OCI-LY1 (cell line): ENCODE data around the gene CHID1.

Experiments
- H2AFZ ChIP-seq: fragments of 200-600 bp; sonication (generic), shearing (Covaris generic); 2 replicates; pipeline ENCODE4 v1.6.0; 2014; ENCODE audit warnings: antibody characterized with exemption, mild to moderate bottlenecking, low read length
- H3F3A ChIP-seq: fragments of 200-600 bp; sonication (generic), shearing (Covaris generic); 2 replicates; pipeline ENCODE4 v1.6.0; 2014; ENCODE audit warnings: mild to moderate bottlenecking, antibody characterized with exemption, low read length, moderate library complexity; ENCODE audit not compliant: insufficient read depth
- H3K27ac ChIP-seq: fragments of 200-600 bp; sonication (generic); 2 replicates; pipeline ENCODE4 v1.5.1; 2014; ENCODE audit warnings: low read length, mixed run types, mild to moderate bottlenecking, low read depth; ENCODE audit not compliant: poor library complexity, severe bottlenecking
- H3K27me3 ChIP-seq: fragments of 200-600 bp; sonication (generic); 2 replicates; pipeline ENCODE4 v1.6.0; 2014; ENCODE audit warnings: antibody characterized with exemption, mild to moderate bottlenecking, low read length, moderate library complexity; ENCODE audit not compliant: insufficient read depth
- H3K36me3 ChIP-seq: fragments of 200-600 bp; sonication (generic); 2 replicates; pipeline ENCODE4 v1.6.1; 2014; ENCODE audit warnings: mild to moderate bottlenecking, antibody characterized with exemption, low read length, moderate library complexity, mixed read lengths; ENCODE audit not compliant: insufficient read depth
- H3K4me1 ChIP-seq: fragments of 200-600 bp; sonication (generic); 2 replicates; pipeline ENCODE4 v1.5.1; 2014; ENCODE audit warnings: mild to moderate bottlenecking, low read length, moderate library complexity; ENCODE audit not compliant: insufficient read depth, severe bottlenecking
- H3K4me2 ChIP-seq: fragments of 200-600 bp; sonication (generic), shearing (Covaris generic); 2 replicates; pipeline ENCODE4 v1.6.1; 2014; ENCODE audit warnings: low read length
- H3K4me3 ChIP-seq: fragments of 200-600 bp; sonication (generic); 2 replicates; pipeline ENCODE4 v1.5.1; 2014; ENCODE audit warnings: low read length, low read depth, mild to moderate bottlenecking, mixed read lengths; ENCODE audit not compliant: poor library complexity, severe bottlenecking
- H3K79me2 ChIP-seq: fragments of 200-600 bp; shearing (Covaris generic); 2 replicates; pipeline ENCODE4 v1.6.1; 2016; ENCODE audit warnings: mixed run types, low read length, mixed read lengths; ENCODE audit not compliant: insufficient read depth
- H3K9ac ChIP-seq: fragments of 200-600 bp; sonication (generic), shearing (Covaris generic); 2 replicates; pipeline ENCODE4 v1.6.1; 2014; ENCODE audit warnings: mild to moderate bottlenecking, low read length, mixed read lengths
- H3K9me2 ChIP-seq: fragments of 200-600 bp; sonication (generic), shearing (Covaris generic); 2 replicates; pipeline ENCODE4 v1.6.1; 2014; ENCODE audit warnings: low read depth, mild to moderate bottlenecking, low read length, mixed read lengths
- H3K9me3 ChIP-seq: fragments of 200-600 bp; shearing (Covaris generic); 2 replicates; pipeline ENCODE4 v1.6.1; 2014; ENCODE audit warnings: low read length, mixed read lengths
- H4K20me1 ChIP-seq: fragments of 200-600 bp; sonication (generic), shearing (Covaris generic); 2 replicates; pipeline ENCODE4 v1.6.0; 2016; ENCODE audit warnings: mild to moderate bottlenecking, low read length; ENCODE audit not compliant: insufficient read depth
- EZH2 ChIP-seq: fragments of 200-600 bp; sonication (generic), shearing (Covaris generic); IDR thresholded peaks from 2 replicates; pipeline ENCODE4 v1.8.0; 2017; ENCODE audit warnings: borderline replicate concordance, mixed run types, mild to moderate bottlenecking, antibody characterized with exemption, low read length, moderate library complexity, mixed read lengths
- TF ChIP-seq, protein P1 (sequence below): fragments of 200-600 bp; sonication (generic), shearing (Covaris generic); IDR thresholded peaks from 2 replicates; pipeline ENCODE4 v1.5.1; 2017; ENCODE audit warnings: mild to moderate bottlenecking, antibody characterized with exemption, low read length, moderate library complexity, mixed read lengths

Gene CHID1

GRCh38 chr11:820655-821511 is 89.7 kb downstream of the CHID1 start:
- H3K9me2 ChIP-seq: no peaks in the 10 kb centered on the region
- H3K36me3 ChIP-seq: peaks cover 19% of the 10 kb centered on the region
- peak overlapping the region; percentile 85 for H3K4me2 ChIP-seq
- H3K79me2 ChIP-seq: no peaks in the 10 kb centered on the region
- H3K9ac ChIP-seq: peak overlapping the region; percentile 77; the same call in 1 of the 2 replicates
- H3K27ac ChIP-seq: no peak overlapping the region
- TF ChIP-seq EZH2: no peak
- TF ChIP-seq, protein P1, sequence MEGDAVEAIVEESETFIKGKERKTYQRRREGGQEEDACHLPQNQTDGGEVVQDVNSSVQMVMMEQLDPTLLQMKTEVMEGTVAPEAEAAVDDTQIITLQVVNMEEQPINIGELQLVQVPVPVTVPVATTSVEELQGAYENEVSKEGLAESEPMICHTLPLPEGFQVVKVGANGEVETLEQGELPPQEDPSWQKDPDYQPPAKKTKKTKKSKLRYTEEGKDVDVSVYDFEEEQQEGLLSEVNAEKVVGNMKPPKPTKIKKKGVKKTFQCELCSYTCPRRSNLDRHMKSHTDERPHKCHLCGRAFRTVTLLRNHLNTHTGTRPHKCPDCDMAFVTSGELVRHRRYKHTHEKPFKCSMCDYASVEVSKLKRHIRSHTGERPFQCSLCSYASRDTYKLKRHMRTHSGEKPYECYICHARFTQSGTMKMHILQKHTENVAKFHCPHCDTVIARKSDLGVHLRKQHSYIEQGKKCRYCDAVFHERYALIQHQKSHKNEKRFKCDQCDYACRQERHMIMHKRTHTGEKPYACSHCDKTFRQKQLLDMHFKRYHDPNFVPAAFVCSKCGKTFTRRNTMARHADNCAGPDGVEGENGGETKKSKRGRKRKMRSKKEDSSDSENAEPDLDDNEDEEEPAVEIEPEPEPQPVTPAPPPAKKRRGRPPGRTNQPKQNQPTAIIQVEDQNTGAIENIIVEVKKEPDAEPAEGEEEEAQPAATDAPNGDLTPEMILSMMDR: no peak
- peaks cover 15% of the 10 kb centered on the region for H3K4me1 ChIP-seq
- no peaks in the 10 kb centered on the region for H3K9me3 ChIP-seq
- peak overlapping the region; percentile 75 for H3K4me3 ChIP-seq
- no peak overlapping the region for H2AFZ ChIP-seq
- H4K20me1 ChIP-seq: no peaks in the 10 kb centered on the region
- H3K27me3 ChIP-seq: no peaks in the 10 kb centered on the region
- H3F3A ChIP-seq: peaks cover 4% of the 10 kb centered on the region; the same call in 1 of the 2 replicates

DNA sequence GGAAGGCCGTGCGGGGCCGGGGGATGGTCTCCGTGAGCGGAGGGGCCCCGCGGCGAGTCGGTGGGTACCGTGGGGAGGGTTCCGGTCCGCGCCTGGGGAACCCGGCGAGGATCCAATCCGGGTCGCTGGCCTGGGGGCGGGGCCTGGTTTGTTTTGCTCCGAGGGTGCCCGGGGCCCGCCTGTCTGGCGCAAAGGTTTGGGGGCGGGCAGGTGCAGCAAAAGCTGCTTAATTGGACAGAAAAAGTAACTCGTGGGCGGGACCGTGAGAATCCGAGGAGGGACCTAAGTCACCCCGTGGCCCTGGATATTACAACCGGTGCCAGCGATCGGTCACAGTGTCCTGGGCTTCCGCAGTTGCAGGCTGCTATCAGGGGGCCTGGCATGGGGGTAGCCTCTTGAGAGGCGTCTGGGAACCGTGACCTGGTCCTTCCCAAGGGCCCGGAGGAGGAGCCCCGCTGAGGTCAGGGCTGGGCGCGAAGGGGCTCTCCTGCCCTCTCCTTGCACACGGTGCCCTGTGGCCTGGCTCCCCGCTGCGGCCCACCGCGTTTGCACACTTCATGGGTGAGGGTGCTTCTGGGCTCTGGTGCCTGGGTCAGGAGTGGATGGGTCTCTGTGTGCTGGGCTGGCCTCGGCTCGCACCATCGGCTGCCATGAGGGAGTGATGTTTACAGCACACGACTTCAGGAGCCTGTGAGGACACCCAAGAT is 90.5 kb downstream of the CHID1 start:
- Histone ChIP-seq H3K36me3 (peaks cover 18% of the 10 kb centered on the region), H3K4me2 (peak overlapping the region; percentile 85), H3K79me2 (no peaks in the 10 kb centered on the region), H3K9ac (peak overlapping the region; percentile 77), H2AFZ (no peak overlapping the region), H3K27ac (no peak overlapping the region), H3K4me1 (peaks cover 15% of the 10 kb centered on the region), H3K27me3 (no peaks in the 10 kb centered on the region), H3F3A (peaks cover 4% of the 10 kb centered on the region; the same call in 1 of the 2 replicates), H4K20me1 (no peaks in the 10 kb centered on the region), H3K4me3 (peak overlapping the region; percentile 75), H3K9me2 (no peaks in the 10 kb centered on the region), H3K9me3 (no peaks in the 10 kb centered on the region)
- TF ChIP-seq EZH2: no peak
- TF ChIP-seq, protein P1: no peak

DNA sequence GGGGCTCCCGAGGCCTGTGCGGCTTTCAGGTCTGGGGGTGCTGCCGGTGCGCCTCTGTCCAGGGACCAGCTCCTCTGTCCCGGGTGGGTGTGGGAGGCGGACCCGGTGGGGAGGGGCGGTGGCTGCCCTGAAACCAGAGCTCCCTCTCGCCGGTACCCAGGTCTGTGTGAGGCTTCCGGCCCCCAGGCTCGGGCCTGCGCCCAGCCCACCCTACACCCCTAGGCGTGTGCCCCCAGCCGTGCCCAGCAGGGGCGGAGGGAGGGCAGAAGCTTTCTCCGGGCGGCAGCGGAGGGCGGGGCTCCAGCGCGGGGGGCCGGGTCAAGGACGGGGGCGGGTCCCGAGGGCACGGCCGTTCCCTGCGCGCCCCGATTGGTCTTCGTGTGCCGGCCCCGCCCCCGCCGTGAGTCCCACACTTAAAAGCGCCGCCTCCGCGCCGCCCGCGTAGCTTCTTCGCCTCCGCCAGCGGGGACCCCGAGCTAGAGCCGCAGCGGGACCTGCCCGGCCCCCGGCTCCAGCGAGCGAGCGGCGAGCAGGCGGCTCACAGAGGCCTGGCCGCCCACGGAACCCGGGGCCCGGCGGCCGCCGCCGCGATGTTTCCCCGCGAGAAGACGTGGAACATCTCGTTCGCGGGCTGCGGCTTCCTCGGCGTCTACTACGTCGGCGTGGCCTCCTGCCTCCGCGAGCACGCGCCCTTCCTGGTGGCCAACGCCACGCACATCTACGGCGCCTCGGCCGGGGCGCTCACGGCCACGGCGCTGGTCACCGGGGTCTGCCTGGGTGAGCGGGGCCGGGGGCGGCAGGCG is 91.3 kb downstream of the CHID1 start:
- peak overlapping the region; percentile 85 for H3K4me2 ChIP-seq
- H3K9me2 ChIP-seq: no peaks in the 10 kb centered on the region
- H3K4me1 ChIP-seq: peaks cover 15% of the 10 kb centered on the region
- H3K9ac ChIP-seq: peak overlapping the region; percentile 77
- TF ChIP-seq EZH2: no peak
- TF ChIP-seq, protein P1: no peak
- H3K9me3 ChIP-seq: no peaks in the 10 kb centered on the region
- H3K27ac ChIP-seq: no peak overlapping the region
- H4K20me1 ChIP-seq: no peaks in the 10 kb centered on the region
- no peaks in the 10 kb centered on the region for H3K27me3 ChIP-seq
- H3K79me2 ChIP-seq: no peaks in the 10 kb centered on the region
- peaks cover 4% of the 10 kb centered on the region; the same call in 1 of the 2 replicates for H3F3A ChIP-seq
- H2AFZ ChIP-seq: no peak overlapping the region
- peaks cover 16% of the 10 kb centered on the region for H3K36me3 ChIP-seq
- H3K4me3 ChIP-seq: peak overlapping the region; percentile 75
